IPS DF 4.7 (cell line): ENCODE results near the gene STK39.

Source experiments
- DNase-seq: peaks from one replicate; pipeline ENCODE4 v3.0.0-alpha.2; 2013; ENCODE audit warnings: low spot score; ENCODE audit errors: extremely low read depth

The STK39 gene

DNA sequence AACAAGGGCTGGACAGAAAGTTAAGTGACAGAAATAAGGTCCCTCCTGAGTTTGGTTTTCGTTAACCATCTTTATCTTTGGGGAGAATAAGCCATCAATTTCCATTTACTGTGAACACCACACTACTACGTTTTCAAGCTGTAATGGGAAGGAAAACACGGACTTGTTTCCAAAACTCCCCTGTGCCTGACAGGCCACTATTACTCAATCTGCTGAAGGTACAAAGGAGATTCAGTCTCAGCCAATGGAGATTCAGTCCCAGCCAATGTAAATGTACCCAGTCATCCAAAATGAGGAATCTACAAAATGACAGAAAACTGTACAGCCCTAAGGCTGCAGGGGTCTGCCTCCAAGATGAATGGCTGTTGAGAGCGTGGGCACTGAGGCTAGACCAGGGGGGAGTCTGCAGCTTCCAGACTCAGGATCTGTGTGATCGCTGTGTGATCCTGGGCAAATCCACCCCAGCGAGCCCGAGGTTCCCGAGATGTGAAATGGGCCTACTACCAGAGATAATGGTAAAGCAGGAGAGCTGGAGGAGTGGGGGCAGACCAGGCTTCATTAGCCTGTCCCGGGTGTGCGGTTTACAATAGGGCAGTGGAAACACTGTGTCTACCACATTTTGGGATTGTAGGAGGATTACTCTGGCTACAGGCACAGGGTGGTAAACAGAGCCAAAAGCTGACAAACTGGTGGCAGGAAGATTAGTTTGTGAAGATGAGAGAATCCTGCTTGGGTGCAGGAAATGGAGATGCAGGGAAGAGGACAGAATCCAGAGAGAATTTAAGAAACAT lies 284.8 kb downstream of the STK39 start:
- DNase-seq, result no peak

DNA sequence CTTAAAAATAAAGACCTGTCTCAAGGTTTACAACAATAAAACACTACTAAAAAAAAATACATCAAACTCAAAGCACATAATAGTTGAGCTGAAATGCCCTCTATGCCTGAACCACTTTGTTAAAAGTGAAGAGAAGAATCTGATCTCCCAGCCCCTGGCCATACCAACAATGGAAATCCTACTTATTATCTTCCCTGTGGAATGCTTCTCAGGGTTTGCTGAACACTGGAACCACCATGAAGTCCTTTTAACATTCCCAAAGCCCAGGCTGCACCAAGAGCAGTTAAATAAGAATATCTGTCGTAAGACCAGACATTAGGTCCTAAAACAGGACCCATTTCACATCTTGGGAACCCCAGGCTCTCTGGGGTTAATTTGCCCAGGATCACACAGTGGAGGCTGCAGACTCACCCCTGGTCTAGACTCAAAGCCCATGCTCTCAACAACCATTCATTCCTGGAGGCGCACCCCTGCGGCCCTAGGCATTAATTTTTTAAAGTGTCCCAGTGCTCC lies 285.8 kb downstream of the STK39 start:
- DNase-seq, result no peak

DNA sequence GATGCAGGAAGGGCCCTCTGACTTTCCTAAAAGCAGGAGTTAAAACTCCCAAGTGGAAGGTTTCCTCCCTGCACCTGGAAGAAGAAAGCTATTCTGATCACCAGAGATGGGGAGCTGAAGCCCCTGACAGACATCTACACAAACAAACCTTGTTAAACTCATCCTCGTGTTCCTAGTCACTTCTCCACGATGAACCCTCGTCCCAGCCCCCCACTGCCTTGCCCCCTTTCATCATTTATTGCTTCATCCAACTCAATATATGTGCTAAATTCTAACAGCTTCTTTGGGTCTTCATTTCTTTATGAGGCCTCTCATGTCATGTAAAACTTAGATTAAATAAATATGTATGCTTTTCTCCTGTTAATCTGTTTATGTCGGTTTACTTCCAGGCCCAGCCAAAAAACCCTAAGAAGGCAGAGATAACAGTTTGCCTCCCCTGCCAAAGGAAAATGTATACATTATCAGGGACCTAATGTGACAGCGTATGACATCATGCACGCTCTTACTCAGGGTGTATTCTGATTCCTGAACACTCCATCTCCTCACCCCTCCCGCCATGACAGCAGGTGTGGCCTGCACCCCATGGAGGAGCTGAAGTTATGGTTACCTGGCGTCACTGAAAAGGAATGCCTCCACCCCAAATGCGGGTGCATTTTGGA lies 287.2 kb downstream of the STK39 start:
- DNase-seq, result no peak

DNA sequence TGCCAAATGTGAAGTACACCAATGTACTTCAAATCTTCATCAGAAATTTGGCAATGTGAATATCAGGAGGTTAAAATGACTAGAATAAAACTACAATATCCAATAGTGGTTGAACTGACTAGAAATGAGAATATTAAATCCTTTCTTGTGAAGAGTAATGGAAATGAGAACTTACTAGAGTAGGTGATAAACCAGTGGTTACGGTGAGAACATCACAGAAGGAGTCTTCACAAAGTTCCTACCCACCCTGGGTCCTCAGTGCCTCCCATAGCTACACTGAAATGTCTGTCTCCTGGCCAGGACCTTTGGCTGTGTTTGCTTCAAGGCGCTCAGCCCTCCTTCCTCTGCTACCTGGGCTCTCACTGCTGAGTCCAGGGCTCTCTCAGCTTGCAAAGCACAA lies 289.7 kb downstream of the STK39 start:
- DNase-seq, result no peak

DNA sequence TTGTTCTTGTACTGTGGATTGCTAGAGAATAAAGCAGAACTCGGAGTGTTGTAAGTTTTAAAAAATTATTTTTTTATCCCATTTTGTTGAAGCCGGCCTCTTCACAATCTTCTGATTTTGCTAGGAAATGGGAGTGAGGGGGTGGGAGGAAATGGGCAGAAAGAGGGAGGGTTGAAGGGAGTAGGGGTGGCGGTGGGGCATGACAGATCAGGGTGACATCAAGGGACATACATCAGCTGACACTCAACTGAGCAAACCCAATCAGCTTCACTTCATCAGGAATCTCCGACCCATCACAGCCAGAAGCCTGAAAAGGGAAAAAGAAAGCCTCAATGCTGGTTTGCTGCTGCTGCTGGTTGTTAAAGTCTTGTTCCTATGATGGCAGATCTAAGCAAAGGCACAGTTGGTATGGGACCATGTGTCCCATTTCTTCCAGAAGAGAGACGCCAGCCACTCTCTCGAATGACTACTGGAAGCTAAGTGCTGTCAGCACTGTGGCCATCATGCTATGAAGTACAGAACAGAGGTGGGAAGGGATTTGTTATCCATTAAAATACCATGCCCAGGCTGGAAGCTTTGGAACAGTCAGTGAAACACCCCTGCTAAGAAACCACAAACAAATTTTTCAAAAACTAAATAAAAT lies 292.0 kb downstream of the STK39 start:
- no peak for DNase-seq

DNA sequence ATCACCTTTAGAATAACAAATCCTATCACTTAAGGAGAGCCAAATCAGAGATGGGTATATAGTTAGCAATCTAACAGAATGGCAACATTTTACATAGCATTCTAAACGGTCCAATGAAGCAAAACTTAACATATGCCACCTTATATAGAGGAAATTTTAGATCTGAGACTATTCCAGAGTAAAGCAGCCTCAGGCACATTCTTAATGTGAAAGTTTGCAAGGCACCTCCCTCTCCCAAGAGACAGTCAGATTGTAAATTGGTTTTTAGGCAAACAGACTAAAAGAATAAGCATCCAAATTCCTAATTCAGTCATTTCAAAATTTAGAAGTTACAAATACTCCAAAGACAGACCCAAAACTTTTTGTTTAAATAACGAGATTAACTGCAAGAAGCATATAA lies 292.9 kb downstream of the STK39 start:
- no peak for DNase-seq

DNA sequence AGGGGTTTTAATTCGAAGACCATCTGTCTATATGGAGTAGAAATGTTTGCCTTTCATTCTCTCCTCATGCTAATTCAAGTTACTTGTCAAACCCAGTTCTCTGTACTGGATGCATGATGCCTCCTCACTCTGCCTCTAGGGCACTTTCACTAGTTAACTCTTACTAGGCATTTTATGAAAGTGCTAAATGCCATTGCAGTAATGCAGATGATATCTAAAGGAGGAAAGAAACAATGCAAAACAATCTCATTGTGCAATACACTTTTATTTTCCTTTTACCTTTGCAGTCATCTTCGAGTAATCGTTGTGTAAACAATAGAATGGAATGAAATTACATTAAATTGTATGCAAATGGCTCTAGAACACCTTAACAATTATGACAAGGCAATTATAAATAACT lies 293.6 kb downstream of the STK39 start:
- no peak for DNase-seq

DNA sequence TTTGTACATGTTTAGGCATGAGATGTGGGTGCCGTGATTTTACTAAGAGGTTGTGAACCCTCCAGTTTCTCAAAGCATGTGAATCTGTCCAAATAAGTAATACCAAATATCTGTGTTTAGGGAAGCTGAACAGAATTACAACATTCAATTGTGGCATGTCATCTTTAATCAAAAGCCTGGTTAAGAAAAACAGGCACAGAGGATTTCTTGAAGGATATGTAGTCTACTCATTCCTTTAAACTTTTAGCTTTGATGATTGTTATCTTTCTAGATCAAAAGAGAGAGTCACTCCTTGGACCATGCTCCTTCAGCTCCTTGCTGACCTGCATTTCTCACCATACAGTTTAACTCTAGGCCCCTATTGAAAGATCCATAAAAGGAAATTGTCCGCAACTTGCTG lies 296.8 kb downstream of the STK39 start:
- DNase-seq, result no peak

DNA sequence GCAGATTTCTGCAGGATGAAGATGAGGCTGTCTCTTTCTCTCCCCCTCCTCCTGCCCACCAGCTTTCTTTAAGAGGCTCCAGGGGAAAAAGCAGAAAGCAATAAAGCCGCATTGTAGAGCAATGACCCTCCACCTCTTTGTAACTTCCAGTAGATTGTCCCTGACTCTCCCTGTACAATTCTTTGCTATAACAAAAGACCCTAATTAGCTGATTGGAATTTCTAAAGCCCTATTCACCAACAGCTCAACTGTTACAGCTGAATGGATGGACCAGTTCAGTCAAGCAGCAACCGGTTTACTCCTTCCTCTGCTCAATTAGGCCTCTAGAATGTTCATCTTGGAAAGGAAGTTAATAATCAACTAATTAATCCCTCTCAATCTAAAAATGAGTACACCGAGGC lies 301.0 kb downstream of the STK39 start:
- no peak for DNase-seq

DNA sequence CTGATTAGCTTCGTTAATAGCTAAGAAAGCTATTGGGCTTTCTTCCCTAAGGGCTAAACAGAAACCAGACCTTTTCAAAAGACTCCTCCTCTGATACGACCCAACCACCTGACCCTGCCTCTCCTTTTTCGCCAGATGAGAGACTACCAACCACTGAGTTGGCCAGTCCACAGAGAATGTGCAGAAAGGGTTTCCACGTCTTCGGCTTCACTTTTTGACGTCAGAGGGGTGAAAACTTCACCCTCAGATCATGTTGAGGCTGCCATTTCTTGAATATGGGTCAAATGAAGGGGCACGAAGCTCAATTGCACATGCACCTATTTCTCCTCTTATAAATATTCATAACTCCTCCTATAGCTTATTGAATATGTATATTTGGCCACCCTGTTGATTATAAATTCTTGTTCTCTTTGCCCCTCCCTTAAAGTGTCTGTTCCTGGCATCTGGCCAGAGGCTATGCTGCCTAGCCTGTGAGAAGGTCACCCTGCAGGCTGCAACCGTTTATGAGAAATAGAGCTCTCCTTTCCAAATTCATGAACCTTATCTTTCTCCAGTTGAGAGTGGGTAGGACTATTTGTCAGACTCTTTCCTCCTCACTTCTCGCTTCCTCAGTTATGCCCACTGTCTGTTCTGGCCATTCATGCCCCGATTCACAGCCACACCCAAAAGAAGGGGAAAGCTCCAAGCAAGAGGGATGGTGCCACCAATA lies 301.6 kb downstream of the STK39 start:
- DNase-seq, result no peak

DNA sequence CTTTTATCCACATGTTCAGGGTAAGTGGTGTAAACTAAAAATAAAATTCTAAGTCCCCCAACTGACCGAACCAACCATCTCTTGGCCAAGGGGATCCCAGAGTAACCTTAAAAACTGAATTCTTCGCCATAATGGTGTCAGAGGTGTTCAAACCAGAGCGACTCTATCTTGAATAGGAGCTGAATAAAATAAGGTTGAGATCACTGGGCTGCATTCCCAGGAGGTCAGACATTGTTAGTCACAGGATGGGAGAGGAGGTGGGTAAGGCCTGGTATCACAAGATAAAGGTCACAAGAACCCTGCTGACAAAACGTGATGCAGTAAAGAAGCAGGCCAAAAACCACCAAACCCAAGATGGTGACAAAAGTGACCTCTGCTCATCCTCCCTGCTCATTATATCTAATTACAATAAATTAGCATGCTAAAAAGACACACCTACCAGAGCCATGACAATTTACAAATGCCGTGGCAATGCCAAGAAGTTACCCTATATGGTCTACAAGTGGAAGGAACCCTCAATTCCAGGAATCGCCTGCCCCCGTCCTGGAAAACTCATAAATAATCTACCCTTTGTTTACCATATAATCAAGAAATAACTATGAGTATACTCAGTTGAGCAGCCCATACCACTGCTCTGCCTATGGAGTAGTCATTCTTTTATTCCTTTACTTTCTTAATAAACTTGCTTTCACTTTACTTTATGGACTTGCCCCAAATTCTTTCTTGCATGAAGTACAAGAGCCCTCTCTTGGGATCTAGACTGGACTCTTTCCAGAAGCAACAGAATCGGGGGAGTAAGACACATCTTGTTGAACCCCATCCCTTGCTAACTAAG lies 302.4 kb downstream of the STK39 start:
- DNase-seq, result no peak

DNA sequence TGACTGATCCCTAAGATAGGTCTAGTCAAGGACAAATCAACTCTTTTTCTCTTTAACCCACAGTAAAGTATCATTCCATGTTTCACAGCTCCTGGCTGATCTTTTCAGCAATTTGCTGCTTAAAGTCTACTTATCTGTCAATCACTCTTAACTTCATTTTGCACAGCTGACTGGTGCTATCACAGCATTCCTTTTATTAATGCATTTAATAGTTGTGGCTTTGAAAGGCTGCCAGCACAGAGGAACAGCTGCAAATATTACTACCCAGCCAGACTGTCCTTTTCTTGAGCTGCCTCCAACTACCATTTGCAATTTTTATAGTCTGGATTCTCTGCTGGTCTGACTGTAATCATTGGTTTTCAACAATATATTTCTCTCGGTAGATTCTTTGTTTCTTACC lies 303.5 kb downstream of the STK39 start:
- no peak for DNase-seq

DNA sequence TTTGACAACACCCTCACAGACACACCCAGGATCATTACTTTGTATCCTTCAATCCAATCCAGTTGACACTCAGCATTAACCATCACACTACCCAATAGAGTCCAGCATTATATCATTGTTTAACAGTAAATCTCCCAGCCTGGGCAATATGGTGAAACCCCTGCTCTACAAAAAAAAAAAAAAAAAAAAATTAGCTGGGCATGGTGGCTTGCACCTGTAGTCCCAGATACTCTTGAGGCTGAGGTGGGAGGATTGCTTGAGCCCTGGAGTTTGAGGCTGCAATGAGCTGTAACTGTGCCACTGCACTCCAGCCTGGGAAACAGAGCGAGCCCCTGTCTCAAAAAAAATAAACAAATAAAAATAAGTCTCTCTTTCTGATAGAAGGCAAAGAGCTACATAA lies 304.0 kb downstream of the STK39 start:
- no peak for DNase-seq

DNA sequence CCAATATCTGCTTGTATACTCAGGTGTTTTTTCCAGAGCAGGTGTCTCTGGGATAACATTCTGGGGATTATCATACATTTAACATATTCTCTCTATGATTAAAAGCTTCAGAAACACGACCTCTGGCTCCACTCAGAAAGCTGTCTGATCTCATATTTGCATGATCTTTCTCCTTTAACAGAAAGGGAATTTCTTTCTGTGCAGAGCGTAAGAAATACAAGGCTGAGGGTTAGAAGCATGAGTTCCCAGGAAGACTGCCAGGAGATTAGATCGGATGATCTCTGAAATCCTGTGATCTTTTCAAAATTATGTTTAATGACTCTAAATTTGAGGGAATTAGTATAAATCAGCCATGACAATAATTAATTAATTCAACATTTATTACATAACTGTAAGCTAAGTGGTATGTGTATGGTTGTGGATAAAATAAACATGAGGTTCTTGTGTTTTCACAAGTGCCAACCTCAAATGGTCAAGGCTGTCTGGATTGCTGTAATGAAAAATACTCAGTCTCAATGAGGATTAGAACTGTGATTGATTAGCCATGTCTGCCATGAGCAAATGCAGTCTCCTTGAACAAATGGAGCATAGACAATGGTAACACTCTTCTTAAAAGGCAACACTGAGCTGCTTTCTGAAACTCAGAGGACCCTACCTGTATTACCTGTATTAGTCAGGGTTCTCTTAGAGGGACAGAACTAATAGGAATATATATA lies 304.9 kb downstream of the STK39 start:
- no peak for DNase-seq

DNA sequence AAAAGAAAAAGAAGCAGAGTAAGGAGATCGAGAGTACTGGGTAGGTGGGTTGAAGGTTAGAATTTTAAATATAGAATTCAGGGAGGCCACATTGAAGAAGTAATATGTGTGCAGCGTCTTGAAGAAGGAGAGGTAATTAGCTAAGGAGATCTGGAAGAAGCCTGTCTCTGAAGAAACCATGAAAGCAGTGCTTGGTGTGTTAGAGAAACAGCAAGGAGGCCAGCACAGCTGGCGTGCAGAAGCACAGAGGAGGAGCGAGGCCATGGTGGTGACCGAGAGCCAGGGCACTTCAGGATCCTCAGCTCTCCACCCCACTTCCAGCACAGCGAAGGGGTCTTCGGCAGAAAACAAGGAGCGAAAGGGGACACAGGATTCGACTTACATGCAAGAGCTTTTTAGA lies 305.8 kb downstream of the STK39 start:
- DNase-seq, result no peak

DNA sequence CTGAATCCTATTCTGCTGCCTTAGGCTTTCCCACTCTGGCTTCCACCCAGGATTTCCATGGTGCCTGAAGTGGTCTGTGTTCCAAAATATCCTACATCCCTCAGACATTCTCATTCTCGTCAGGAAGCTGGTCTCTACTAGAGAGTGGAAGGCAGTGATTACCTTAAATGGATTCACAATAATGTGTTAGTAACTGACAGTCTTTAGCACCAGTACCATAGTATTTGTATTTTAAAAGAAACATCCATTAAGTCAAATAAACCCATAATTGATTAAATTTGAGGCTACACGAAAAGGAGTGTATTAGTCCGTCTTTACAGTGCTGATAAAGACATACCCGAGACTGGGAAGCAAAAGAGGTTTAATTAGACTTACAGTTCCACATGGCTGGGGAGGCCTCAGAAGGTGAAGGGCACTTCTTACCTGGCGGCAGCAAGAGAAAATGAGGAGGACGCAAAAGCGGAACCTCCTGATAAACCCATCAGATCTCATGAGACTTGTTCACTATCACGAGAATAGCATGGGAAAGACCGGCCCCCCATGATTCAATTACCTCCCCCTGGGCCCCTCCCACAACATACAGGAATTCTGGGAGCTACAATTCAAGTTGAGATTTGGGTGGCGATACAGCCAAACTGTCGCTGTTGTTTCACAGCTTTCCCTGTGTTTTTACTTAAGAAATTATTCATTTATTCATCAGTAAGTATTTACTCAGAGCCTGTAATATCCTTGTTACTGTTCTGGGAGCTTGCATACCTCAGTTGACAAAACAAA lies 306.5 kb downstream of the STK39 start:
- DNase-seq, result no peak

DNA sequence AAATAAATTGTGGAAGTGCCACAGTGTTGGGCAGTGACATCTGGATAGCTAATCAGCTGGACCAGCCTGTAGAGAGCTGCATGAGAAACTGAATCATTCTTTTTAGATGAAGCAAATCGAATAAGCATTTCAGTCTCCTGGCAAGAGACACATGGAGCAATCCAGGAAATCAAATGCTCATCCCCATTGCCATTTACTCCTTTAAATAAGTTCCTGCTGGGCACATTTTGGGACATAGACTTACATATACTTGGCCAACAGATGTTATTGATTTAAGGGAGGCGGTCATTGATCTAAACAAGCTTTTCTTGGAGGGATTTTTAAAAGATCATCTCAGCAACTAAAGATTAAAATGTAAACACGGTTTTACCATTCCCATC lies 307.1 kb downstream of the STK39 start:
- DNase-seq, result no peak

DNA sequence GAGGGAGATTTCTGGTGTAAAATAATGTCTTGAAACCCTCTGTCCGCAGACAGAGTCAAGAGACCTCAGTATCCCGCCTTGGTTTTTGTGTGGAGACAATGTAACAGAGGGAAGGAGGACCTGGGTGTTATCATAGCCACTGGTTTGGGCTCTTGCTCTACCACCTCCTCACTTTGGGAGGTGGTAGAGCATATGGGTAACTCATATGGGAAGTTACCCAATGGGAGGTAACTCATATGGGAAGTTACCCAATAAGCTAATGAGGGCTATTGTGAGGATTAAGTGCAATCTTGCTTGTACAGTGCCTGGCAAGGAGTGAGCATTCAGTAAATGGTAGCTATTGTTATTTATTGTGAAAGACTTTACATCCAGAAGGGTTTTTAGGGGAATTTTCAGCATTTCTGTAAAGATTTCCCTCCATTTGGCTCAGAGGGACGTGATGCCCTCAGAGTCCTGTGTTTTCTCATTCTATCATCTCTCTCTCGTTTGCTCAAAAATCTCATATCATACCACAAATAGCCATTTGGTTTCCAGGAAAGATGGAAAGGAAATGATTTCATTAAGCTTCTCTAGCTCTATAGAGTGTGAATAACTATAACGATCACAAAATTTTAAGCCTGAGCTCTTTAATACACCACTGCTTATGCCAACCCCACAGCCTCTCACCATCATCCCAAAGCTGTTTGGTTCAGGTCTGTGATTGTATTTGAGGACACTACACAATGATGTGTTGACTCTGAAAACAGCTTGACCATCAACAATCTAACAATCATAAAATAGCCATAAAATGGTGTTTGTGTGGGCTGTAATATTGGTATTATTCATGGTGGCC lies 307.7 kb downstream of the STK39 start:
- no peak for DNase-seq

DNA sequence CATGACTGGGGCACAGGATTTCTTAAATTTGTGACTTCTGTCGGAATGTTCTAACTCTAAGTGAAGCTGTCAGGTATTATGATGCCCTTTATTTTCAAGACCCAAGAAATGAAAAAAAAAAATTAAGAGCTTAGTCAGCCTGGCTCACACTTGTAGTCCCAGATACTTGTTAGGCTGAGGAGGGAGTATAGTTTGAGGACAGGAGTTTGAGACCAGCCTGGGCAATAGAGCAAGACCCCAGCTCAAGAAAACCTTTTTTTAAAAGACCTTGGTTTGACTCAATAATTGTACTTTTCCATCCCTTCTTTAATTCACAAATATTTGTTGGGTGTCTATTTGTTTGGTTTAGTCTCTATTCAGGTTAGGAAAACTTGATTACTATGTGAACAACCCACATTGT lies 310.0 kb downstream of the STK39 start:
- DNase-seq, result no peak
